Esophagus muscularis mucosa (tissue), 4 donors: ENCODE results near the gene GNPTG. TPM values are rescaled to one million over a fixed set of nuclear protein-coding genes. Genes with fewer than 3 reads are reported as not detected.

Experiments used
- DNase-seq: peaks from one replicate; pipeline ENCODE4 v3.0.0-alpha.2; 2017; ENCODE audit errors: extremely low spot score
- H3K27ac ChIP-seq, 4 donors: fragments of 200-600 bp; sonication (generic); replicated peaks in 1 of 4; 1 replicate in 3 of 4; 2 replicates in 1 of 4; pipeline ENCODE4 v1.5.1; 2016 to 2019; ENCODE audit warnings: mild to moderate bottlenecking in 1 of 4
- H3K27me3 ChIP-seq, 4 donors: fragments of 200-600 bp; sonication (generic); one replicate each; pipeline versions ENCODE4 v1.5.1 to v1.6.0; 2016 to 2019
- H3K36me3 ChIP-seq, 4 donors: fragments of 200-600 bp; sonication (generic); one replicate each; pipeline ENCODE4 v1.5.1; 2016 to 2019
- H3K4me1 ChIP-seq, 4 donors: fragments of 200-600 bp; sonication (generic); one replicate each; pipeline ENCODE4 v1.5.1; 2016 to 2019
- H3K4me3 ChIP-seq, 4 donors: fragments of 200-600 bp; sonication (generic); 1 replicate in 2 of 4; 2 replicates in 2 of 4; pipeline ENCODE4 v1.5.1; 2016 to 2019; ENCODE audit warnings: mild to moderate bottlenecking in 4 of 4, moderate library complexity in 1 of 4
- H3K9me3 ChIP-seq, 4 donors: fragments of 200-600 bp; sonication (generic); 1 replicate in 3 of 4; 2 replicates in 1 of 4; pipeline ENCODE4 v1.5.1; 2016 to 2019
- EP300 ChIP-seq: sonication (generic); formaldehyde crosslinking; IDR thresholded peaks from one replicate; pipeline ENCODE4 v1.6.1; 2017; ENCODE audit warnings: antibody characterized with exemption
- POLR2A ChIP-seq: fragments of 450-650 bp; IDR thresholded peaks from one replicate; pipeline ENCODE4 v1.6.1; 2017; ENCODE audit warnings: antibody characterized with exemption, moderate library complexity, mild to moderate bottlenecking, low read depth
- POLR2AphosphoS5 ChIP-seq, 2 donors: sonication (generic); formaldehyde crosslinking; IDR thresholded peaks; one replicate each; pipeline ENCODE4 v1.6.1; 2017; ENCODE audit warnings: antibody characterized with exemption in 2 of 2
- WGBS: methylation state at CpG from one replicate; pipeline ENCODE4 v1.1.5; 2018; 5-methylcytosine and 5-hydroxymethylcytosine counted together
- intact Hi-C: fragments of 100-400 bp; cut with DNase I; formaldehyde crosslinking; loops from one replicate; pipeline ENCODE4 v1.15.1; 2023
- total RNA-seq, 4 donors: library from RNA; depleted of rRNA; stranded (reverse); fragments of >200 nt; gene quantifications; one replicate each; pipeline versions ENCODE4 v1.1.0 to v1.2.1, GENCODE V29; 2016
- TF ChIP-seq, protein P1 (sequence below), 3 experiments: fragments of 200-600 bp in 2 of 3; fragments of 450-650 bp in 1 of 3; sonication (generic) in 2 of 3; IDR thresholded peaks; one replicate each; pipeline ENCODE4 v1.5.1; 2017 to 2019; ENCODE audit warnings: antibody characterized with exemption in 3 of 3, mild to moderate bottlenecking in 2 of 3, moderate library complexity in 1 of 3

GNPTG gene
- total RNA-seq, 4 donors from 2014 or later, result 54.4 to 70.5 (median 61.1) TPM

DNA sequence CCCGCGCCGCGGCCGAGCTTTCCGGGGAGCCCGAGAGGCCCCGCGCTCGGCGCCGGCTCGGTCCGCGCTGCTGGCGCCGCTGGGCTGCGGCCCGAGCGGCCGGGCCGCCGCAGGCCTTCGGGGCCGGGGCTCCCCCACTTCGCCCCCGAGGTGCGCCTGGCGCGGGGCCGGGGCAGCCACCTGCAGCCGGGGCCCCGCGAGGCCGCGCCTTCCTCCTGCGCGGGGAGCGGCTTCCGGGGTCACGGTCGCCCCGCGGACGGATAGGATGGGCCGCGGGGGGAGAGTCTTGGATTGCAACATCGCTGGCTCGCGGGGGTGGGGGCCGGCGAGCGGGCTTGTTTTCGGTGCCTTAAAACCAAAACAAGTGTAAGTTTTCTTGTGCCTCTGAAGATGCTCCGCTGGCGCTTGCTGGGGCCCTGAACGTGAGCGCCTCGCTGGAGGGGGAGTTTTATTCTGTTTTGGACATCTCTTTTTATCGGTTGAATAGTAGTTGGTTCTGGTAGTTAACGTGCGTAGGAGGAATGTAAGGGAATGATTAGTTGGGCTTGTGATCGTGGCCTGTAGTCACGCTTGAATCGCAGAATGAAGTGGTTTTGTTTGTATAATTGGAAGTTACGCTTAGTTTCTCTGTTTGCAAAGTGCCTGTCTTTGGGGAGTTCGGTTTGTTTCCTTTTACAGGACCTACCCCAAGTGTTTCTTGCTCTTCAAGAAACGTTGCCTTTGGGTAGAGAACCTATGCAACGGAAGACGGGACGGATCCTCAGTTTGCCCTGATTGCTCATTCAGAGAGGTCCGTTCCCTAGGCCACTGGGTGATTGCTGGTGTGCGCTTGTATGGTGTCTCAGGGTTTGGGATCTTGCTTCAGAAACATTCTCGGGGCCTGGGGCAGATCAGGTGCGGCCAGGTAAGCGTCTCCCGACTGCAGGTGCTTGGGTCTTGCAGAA, 41.6 kb upstream of the GNPTG start:
- no peak for DNase-seq
- no peaks in the 10 kb centered on the region for H3K9me3 ChIP-seq
- TF ChIP-seq POLR2AphosphoS5 (IDR thresholded peaks at IDR 0.05), result peak in 1 of 2 donors; percentile 7
- TF ChIP-seq POLR2A, result no peak
- no peak for TF ChIP-seq EP300
- TF ChIP-seq, protein P1, sequence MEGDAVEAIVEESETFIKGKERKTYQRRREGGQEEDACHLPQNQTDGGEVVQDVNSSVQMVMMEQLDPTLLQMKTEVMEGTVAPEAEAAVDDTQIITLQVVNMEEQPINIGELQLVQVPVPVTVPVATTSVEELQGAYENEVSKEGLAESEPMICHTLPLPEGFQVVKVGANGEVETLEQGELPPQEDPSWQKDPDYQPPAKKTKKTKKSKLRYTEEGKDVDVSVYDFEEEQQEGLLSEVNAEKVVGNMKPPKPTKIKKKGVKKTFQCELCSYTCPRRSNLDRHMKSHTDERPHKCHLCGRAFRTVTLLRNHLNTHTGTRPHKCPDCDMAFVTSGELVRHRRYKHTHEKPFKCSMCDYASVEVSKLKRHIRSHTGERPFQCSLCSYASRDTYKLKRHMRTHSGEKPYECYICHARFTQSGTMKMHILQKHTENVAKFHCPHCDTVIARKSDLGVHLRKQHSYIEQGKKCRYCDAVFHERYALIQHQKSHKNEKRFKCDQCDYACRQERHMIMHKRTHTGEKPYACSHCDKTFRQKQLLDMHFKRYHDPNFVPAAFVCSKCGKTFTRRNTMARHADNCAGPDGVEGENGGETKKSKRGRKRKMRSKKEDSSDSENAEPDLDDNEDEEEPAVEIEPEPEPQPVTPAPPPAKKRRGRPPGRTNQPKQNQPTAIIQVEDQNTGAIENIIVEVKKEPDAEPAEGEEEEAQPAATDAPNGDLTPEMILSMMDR (IDR thresholded peaks at IDR 0.05), result no peak
- intact Hi-C loops, result no loop called here
- peak overlapping the region; percentile 92 to 98 (median 95) for H3K27ac ChIP-seq
- H3K4me1 ChIP-seq, result peaks cover 37 to 57% (median 49%) of the 10 kb centered on the region in 4 donors
- under 1% methylated on average over 13 of the region's 77 CpGs for WGBS
- H3K4me3 ChIP-seq, result peak overlapping the region; percentile 61 to 91 (median 74)
- no peaks in the 10 kb centered on the region for H3K27me3 ChIP-seq
- H3K36me3 ChIP-seq, result peaks cover 13 to 26% (median 18%) of the 10 kb centered on the region in 4 donors

DNA sequence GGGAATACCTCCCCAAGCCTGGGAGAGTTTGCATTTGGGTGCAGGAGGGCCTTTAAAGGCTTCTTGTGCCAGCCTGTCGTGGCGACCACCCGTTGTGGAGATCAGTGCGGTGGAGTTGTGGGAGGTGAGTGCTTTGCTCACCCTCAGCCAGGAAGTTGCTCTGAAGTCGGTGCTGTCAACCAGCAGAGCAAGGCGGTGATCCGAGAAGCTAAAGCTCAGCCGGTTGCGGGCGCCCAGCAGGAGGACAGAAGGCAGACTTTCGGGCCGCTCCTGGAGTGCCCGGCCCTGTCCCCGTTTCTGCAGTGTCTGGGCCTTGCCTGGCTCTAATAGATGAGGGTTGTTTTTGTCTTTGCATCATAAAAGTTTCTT, 40.9 kb upstream of the GNPTG start:
- Histone ChIP-seq H3K9me3 (no peaks in the 10 kb centered on the region), H3K36me3 (peaks cover 19 to 32% (median 24%) of the 10 kb centered on the region in 4 donors), H3K4me3 (peak overlapping the region; percentile 61 to 91 (median 74)), H3K27ac (peak overlapping the region; percentile 13 to 98 (median 95)), H3K4me1 (peaks cover 37 to 61% (median 49%) of the 10 kb centered on the region in 4 donors), H3K27me3 (no peaks in the 10 kb centered on the region)
- intact Hi-C loops, result no loop called here
- TF ChIP-seq EP300 (no peak), POLR2A (no peak), POLR2AphosphoS5 (IDR thresholded peaks at IDR 0.05) (no peak)
- TF ChIP-seq, protein P1 (IDR thresholded peaks at IDR 0.05), result no peak
- no peak for DNase-seq
- WGBS, result 0% methylated on average over 2 of the region's 14 CpGs

DNA sequence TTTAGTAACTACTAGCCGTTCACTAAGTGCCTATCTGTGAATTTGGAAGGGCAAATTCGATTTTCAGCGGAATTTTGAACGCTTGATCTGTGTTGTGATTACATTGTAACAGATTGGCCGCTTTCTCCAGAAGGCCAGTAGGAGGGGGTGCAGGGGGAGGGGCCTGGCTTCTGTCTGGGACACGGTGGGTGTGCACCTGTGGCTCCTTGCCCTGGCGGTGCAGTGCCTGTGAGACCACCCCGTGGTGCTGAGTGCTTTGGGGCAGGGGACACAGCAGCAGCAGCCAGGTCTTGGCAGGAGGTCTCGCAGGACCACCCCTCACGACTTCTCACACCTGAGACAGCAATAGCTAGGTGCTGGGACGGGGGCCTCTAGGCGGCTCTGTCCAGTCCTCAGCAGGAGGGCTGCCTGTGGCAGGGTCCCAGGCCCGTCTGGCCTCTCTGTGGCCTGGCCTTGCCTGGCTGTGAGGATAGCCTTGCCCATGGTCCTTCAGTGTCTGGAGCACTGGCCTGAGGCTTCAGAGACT, 40.5 kb upstream of the GNPTG start:
- intact Hi-C loops, result no loop called here
- Histone ChIP-seq H3K27ac (peak overlapping the region; percentile 13 to 96 (median 70)), H3K4me3 (peak overlapping the region; percentile 61 to 91 (median 74)), H3K27me3 (no peaks in the 10 kb centered on the region), H3K36me3 (peaks cover 24 to 37% (median 29%) of the 10 kb centered on the region in 4 donors), H3K4me1 (peaks cover 37 to 64% (median 49%) of the 10 kb centered on the region in 4 donors), H3K9me3 (no peaks in the 10 kb centered on the region)
- no peak for TF ChIP-seq EP300
- TF ChIP-seq POLR2AphosphoS5 (IDR thresholded peaks at IDR 0.05), result no peak
- TF ChIP-seq, protein P1 (IDR thresholded peaks at IDR 0.05), result no peak
- TF ChIP-seq POLR2A, result no peak
- DNase-seq, result no peak
- 20% methylated on average over 10 of the region's 13 CpGs for WGBS

DNA sequence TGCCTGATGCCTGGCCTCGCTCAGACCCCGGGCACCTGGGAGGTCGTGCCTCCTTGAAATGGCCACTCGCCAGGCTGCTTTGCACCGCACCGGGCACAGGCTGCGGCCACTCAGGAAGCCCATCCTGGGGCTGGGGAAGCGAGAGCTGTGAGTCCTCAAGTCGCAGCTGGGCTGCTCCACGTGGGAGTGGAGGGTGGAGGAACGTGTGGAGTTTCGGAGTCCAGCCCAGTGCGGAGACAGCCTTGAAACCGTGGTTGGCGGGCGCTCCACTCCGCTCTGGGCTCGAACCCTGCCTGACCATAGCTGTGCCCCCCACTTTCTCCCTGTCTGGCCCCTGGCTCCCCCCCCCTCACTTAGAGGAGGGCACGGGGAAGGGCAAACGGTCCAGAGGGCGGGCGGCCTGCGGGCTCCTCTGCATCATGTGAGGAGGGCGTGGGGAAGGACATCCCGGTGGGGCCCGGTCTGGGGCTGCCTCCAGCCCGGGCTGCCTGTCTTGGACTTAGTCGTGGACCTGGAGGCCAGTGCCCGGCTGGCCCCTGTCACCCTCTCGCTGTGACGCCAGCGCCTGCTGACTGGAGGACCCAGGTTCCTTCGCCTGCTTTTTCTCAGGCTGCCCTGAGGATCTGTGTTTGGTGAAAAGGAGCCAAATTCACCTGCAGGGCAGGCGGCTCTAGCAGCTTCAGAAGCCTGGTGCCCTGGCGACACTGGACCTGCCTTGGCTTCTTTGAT, 39.8 kb upstream of the GNPTG start:
- Histone ChIP-seq H3K4me3 (peak overlapping the region; percentile 61 to 91 (median 74)), H3K27ac (peak overlapping the region; percentile 13 to 96 (median 70)), H3K4me1 (peaks cover 37 to 65% (median 49%) of the 10 kb centered on the region in 4 donors), H3K9me3 (no peaks in the 10 kb centered on the region), H3K36me3 (peaks cover 30 to 43% (median 35%) of the 10 kb centered on the region in 4 donors), H3K27me3 (no peaks in the 10 kb centered on the region)
- intact Hi-C loops, result no loop called here
- no peak for DNase-seq
- WGBS, result 87% methylated on average over 6 of the region's 35 CpGs
- TF ChIP-seq POLR2A, result no peak
- TF ChIP-seq EP300, result no peak
- TF ChIP-seq, protein P1 (IDR thresholded peaks at IDR 0.05), result no peak
- TF ChIP-seq POLR2AphosphoS5 (IDR thresholded peaks at IDR 0.05), result no peak
